ENCODE measurements around the gene MED9. TPM values are rescaled to one million over a fixed set of nuclear protein-coding genes. Genes with fewer than 3 reads are reported as not detected.

MED9 gene
- polyA plus RNA-seq, 3 donors = 22.6 to 23.7 (median 23.3) TPM

GRCh38 chr17:17513626-17514025, 36.8 kb downstream of the MED9 start:
- DNase-seq = no peak

DNA sequence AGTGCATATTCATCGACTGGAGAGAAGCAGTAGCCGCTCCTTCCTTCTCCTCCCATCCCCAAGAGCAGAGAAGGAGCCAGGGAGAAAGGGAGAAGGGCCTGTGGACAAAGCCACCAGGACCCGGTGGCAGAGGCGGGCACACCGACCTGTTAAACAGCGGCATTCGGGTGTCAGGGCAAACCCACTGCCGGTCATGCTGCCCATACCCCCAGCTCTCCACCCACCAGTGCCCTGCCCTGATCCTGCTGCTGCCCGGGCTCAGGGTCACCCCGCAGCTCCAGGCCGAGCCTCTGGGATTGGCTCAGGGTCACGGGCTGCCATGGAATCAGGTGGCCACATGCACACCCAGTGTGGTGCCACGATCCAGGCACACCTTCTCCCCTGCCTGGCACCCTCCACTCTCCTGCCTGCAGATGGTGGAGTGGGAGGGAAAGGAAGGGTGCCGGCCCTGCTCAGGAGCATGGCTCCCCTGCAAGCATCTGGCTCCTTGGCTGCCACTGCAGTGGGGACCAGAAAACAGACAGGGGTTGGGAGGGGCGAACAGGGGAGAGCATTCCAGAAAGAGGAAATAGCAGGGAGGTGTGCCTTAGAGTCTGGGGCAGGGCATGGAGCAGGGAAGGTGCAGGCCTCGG, 37.7 kb downstream of the MED9 start:
- DNase-seq = no peak

DNA sequence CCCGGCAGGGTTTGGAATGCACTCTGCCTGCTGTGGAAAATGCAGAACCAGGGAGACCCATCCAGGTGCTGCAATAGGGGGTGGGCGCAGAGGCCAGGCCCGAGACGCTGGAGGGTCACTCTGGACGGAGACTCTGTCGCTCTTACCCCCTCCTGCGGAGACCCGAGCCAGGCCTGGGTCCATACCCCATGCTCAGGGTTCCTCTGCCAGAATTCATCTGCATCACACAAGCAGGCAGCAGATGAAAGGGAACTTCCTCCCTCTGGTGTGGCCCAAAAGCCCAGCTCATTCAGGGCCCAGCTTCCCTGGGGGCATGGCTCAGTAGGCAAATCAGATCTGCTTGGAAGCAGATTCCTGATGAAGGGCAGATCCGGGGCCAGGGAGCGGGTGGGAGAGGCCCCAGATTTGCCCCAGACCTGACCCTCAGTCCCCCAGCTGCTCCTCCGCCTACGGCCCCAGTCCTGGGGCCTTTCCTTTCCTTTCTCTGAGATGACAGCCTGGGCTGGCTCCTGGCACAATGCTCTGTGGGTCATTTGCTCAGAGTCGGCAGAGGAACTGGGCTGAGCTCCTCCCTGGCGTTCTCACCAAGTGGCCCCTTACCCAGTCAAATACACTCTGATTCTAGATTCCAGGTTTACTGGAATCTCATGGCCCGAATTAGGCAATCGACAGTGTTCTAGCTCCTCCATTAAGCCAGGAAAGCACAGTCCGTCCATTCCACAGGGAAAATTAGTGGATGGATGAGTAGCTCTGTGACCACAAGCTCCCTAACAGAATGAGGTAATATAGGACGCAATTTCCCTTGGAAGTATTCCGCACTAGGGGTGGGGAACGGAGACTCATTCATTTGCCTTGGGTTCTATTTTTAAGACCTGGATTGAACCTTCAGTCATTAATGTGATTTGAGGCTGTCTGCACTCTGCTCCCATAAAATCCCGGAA, 38.5 kb downstream of the MED9 start:
- DNase-seq = no peak

GRCh38 chr17:17515934-17516930, 39.4 kb downstream of the MED9 start:
- no peak for DNase-seq

DNA sequence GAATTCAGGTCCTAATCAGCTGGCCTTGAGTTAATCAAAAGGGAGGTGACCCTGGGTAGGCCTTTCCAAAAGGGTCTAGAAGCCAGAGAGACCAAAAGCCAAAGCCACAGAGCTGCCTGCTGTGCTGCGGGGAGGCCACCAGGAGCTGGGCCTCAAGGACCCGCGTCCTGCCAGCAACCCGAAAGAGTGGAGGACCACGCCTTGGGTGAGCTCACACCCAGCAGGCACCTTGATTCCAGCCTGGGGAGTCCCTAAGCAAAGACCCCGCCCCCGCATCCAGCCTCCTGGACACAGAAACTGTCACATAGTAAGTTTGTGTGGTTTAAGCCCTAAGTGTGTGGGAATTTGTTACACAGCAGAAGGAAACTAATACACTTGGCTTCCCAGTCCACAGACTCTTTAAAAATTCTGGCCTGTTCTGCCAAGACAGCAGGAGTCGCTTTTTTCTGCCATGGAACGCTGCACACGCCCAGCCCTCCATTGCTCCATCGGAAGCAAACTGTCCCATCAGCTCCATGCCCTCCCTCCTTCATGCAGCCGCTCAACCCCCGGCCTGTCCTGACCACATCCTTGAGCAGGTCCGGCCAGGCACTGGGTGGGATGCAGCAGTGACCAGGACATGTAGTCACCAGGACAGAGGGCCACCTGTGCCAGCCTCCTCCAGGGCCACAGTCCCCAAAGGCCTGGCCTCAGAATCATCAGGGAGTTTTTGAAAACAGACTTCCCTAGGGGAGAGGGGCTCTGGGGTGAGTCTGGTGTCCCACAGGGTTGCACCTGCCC, 40.3 kb downstream of the MED9 start:
- no peak for DNase-seq

DNA sequence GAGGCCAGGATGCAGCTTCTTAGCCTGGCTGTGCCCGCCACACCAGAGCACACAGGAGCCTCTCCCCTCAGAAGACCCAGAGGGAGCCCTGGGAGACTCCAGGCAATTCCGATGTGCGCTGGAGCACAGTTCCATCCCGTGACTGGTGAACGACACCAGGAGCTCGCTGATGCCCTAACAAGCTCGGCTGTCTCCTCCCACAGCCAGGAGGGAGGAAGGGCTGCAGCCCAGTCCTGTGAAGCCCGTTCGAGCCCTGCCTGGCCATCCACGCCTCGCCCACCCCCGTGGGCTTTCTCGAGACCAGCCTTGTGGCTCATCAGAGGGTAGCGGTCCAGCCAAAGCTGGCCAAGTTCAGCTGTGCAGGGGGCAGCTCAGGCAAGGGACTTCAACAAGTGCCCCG, 41.2 kb downstream of the MED9 start:
- peak; percentile 50 for DNase-seq

DNA sequence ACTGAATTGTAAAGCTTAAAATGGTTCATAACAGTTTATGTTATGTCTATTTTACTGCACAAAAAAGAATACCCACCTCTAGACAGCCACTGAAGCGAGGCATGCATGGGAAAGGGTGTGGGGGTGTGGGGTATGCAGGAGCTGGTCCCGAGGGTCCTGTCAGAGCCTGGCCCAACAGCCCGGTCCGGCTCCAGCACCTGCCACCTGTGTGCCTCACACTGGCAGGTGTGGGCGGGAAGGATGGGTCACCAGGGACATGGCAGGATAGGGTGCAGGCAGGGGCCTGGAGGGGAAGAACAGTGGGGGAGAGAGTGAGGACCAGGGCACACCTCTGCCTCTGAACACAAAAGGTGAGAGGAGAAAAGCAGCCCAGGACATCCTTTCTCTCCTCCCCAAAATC, 42.2 kb downstream of the MED9 start:
- DNase-seq = no peak

GRCh38 chr17:17519886-17520285, 43.1 kb downstream of the MED9 start:
- DNase-seq = no peak

GRCh38 chr17:17520599-17521232, 43.9 kb downstream of the MED9 start:
- DNase-seq = no peak

DNA sequence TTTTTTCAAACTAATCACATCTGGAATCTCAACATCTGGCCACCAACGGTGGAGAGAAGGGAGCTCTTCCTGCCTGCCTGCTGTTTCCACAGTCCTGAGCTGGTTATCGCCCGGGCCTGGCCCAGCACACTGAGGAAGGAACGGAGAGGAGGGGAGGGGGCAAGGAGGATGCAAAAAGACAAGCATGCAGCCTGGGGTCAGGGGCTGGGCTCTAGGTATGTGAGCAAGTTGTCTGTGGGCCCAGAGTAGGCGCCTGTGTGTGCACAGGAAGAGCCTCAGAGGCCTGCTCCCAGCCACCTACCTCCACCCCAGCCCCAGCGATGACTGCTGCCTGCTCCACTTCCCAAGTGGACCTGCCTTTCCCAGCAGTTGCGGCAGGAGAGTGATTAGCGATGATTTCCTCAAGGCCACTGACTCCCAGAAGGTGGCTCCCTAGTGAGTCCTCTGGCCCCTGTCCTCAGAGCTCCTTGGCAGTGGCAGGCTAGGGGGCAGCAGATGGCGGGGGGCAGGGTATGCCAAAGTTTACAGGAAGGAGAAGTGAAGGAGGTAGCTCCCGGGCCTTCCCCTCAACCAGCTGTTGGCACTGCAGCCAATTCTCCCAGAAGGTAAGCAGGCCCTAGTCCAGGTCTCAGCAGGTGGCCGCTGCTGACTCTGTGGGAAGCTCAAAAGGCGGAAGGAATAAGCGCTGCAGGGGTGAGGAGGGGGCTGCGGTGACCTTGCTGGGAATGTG, 46.4 kb downstream of the MED9 start:
- DNase-seq = no peak

DNA sequence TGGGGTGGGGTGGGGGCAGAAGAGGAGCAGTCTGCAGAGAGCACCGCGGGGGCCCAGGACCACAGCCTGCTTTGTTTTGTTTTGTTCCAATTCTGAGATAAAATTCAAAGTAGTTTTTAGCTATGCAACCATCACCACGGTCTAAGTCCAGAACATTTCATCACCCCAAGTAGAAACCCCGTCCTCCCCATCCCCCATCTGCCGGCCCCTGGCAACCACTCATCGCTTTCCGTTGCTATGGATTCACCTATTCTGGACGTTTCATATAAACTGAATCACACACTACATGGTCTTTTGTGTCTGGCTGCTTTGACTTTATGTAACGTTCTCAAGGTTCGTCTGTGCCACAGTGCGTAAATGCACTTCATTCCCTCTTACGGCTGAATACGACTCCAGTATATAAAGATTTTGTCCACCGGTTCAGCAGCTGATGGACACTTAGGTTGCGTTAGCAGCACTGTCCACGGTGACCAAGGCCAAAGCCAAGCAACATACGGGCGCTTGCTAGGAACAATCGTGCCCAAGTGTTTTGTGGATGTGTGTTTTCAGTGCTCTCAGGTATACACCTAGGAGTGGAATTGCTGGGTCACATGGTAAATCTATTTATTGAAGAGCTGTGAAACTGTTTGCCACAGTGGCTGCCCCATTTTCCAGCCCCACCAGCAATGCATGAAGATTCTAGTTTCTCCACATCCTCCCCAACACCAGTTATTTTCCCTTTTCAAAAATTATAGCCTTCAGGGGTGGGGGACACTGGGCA, 47.1 kb downstream of the MED9 start:
- DNase-seq = no peak

GRCh38 chr17:17525311-17525710, 48.5 kb downstream of the MED9 start:
- no peak for DNase-seq

- DNase-seq = no peak
Observed at GRCh38 chr17:17525956-17526355, 49.2 kb downstream of the MED9 start.

DNA sequence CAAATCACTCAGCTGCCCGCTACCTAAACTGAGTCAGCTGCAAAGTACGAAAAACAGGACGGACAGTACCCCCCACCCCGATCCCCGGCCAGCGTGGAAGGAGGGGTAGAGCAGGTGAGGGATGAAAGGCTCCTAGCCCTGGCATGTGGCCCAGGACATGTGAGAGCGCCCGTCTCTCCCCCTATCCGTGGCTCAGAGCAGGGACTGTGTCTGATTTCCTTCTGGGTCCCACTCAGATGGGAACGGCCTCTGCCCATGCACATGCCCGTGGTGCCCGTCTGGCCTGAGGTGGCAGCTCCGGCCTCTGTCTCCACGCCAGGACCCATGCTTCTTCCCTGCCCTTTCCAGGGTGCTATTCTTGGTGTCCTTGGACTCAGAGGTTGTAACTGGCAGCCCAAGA, 49.6 kb downstream of the MED9 start:
- DNase-seq = no peak

DNA sequence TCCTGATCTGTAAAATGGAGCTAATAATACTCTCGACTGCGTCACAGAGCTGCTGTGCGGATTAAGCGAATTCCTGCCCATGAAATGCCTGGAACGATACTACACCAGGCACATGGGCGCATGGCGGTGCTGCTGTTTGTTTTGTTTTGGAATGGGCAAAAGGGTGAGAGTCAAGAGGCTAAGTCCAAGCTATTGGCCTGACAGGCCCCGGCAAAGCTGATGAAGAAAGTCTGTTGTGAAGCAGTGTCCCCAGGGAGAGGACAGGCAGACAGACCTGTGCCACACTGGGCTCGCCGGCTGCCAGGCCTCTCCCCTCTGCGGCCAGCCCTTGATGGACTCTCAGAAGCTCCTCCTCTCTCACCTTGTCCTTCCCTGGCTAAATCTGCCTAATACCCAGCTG, 50.7 kb downstream of the MED9 start:
- no peak for DNase-seq

- no peak for DNase-seq
Observed at GRCh38 chr17:17527956-17528500, 51.2 kb downstream of the MED9 start.

- no peak for DNase-seq
Observed at GRCh38 chr17:17528696-17529652, 52.2 kb downstream of the MED9 start.

DNA sequence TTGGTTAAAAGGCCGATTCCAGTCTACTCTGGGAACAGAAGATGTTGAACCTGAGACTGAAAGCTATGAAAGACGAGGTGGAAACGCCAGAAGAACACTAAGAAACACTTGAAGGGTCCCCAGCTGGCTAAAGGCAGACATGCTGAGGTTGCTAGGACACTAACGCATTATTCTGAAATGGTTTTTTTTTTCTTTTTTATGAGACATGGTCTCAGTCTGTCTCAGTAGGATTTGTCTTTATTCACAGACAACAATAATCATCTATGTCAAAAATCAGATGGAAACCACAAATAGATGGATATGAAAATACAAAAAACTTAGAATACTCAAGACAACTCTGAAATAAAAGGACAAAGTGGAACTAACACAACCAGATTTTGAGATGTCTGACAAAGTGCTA, 54.4 kb downstream of the MED9 start:
- no peak for DNase-seq
